Activated CD4-positive, alpha-beta T cell treated with anti-CD3 and anti-CD28 coated beads for 4 hours (primary cell): ENCODE measurements around the gene SYCP2L.

Experiments
- DNase-seq, 2 donors: peaks; one replicate each; pipeline ENCODE4 v3.0.0-alpha.2; 2020

SYCP2L gene

DNA sequence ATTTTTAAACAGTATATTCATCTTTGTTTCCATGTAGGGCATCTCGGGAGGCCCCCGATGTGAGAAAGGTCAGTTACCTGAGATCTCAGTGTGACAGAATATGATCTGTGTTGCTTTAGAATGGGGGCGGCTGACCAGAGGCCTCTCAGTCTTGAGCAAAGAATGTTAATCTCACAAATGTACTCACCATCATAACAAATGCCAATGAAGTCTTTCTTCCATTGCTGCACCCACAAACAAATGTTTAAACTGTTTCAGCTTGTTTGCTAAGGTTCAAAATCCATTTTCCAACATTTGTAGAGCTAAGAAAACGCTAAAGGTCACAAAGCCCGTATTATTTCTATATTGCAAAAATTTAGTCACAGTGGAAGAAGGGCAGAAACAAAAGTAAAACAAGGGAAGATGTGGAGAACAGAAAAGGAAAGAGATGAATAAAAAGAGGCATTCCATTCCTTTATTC, 125.5 kb downstream of the SYCP2L start:
- no peak for DNase-seq

DNA sequence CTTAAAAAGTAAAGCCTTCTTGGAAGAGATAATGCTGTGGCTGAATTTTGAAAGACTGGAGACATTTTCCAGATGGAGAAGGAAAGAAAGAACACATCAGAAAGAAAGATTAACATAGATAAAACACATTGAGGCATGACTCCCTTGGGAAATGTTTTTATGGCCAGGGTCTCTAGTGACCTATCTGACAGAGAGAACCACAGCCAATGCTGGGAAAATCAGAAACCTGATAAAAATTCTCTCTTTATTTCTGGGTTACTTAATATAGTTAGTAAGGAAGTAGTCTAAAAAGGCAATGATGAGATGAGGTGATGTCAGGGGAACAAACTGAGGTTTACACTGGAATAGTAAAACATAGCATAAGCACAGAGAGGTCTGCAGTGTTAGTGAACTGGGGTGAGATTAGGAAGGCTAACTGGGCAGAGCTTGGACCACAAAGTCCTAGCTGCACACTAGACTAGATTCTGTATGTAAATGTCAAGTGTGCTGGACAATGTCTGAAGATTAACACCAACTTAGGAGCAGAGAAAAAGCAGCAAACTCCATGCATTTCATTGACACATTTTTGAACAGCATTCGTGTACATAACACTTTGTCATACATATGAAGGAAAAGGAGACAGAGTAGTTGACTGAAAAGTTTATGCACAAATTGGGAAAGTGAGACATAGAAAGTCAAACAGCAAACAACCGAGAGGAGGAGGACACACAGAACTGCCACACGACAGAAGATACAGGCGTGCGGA, 126.3 kb downstream of the SYCP2L start:
- no peak for DNase-seq

DNA sequence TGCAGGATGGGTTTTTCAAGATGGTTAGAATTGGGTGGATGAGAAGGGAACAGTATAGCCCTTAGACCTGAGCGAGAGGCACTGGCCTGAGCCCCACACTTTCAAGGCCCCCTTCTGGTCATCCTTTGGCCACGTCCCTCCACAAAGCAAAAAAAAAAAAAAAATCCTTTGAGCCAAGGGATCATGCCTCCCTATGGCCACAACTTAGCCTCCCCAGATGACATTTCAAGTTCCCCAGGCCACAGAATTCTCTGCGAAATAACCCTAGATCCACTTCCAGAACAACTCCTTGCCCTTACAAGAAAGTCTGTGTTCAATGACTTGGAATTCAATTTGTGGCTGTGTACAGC, 126.8 kb downstream of the SYCP2L start:
- DNase-seq = no peak

DNA sequence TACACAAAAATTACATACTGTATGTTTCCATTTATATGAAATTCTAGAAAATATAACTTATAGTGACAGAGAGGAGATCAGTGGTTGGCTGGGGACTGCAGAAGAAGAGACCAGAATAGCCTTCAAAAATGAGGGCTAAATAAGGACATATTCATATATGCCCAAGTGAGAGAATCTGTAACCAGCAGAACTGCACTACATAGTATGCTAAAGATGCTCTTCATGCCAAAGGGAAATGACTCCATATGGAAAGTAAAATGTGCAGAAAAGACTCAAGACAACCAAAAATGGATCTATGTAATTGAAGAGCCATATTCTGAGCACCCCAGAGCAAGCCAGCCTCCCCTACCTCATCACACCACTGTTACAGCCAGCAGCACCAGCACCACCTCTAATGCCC, 128.2 kb downstream of the SYCP2L start:
- DNase-seq = no peak

DNA sequence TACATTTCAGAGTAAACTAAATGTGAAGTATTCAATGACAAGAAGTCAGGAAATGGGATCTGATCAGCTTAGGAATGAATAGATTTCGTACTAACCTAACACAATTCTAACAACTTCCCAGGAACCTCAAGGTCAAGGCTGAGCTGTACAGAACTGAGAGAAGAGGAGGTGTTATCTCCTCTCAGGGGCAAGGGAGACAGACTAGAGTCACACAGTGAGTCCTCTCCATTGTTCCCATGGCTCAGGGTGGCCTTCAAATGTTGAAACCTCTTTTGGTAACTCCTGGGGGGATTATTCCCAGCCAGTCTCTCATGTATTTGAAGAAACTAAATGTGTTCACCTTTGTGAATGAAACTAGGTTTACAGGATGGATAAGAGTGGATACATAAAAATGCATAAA, 129.6 kb downstream of the SYCP2L start:
- DNase-seq = no peak

DNA sequence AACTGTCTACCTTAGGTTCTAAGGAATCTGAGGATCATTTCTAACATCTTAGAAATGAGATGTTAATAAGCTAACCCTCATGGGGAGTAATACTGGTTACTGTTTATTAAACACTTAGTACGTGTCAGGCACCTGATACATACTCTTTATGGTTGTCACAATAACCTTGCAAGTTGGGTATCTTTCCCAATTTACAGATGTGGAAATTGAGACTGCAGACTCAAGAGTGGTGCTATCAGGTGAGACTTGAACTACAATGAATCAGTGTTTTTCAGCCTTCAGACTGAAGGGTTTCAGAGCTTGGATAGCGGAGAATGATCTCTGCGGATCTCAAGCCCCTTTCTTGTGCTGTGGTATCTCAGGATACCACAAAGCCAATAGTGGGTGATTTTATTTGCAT, 130.2 kb downstream of the SYCP2L start:
- no peak for DNase-seq

DNA sequence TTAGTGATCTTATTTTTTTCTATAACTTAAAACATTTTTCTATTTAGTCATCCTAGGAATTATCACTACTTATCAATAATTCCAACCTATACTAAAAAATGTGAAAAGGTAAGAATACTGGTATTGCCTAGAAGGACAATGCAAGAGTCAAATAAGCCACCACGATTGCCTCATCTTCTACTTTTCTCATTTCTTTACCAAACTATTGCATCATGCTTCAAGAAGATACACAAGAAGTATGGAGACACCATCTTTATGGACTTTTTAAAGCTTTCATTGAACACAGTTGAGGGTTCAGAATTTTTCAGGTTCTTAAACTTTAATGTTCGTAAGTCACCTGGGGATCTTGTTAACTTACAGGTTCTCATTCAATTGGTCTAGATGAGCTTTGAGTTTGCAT, 131.4 kb downstream of the SYCP2L start:
- no peak for DNase-seq

DNA sequence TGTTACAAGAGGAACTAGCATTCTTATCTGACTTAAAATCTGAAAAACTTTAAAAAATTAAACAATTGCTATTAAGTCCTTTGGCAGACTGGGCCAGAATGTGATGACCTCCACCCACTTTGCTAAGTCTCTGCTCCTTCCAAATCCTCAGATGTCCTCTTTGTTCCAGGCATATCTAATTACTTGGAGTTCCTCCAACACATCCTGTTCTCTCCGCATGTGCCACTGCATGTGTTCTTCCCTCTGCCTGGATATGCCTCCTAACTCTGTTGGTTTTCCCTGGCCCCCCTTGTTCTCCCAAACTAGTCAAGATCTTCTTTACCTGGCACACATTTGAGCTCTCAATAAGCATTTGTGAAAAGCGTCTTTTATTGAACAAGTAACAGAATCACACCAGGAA, 134.2 kb downstream of the SYCP2L start:
- DNase-seq = no peak

DNA sequence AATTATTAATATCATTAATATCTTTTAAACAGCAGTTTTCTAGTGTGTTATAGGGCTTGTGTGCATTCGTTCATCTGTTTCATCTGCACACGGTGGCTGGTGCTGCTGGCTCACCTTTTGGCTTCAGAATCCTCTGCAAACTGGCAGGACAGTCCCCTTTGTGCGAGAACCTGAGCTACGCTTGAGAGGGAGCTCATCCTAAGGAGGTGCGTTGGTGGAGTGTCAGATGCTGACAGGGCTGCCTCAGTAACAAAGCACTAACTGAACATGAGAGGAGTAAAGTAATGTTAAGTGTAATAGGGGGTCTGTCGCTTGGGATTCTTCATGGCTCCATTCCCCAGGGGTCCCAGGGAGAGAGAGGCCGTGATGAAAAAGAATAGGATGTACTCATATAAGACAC, 134.9 kb downstream of the SYCP2L start:
- no peak for DNase-seq

DNA sequence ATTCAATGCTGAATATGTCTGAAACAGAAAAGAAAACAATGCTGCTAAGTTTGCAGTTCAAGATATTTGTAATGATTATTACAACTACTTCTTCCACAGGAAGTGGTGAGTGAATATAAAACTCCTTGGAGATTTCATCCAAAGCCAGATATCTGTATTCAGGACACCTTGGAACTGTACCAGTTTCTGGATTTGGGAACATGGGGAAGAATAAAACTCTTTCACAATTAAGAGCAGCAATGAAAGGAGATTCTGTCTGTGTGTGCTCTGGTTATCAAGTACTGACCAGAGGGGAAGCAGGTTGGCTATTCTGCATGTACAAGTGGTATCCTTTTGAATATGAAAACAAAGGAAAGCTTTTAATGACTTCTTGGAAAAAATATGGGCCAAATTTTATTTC, 136.2 kb downstream of the SYCP2L start:
- no peak for DNase-seq
